ENCODE data around the gene PI4K2B.

Gene PI4K2B

GRCh38 chr4:25283948-25284347, 50.1 kb downstream of the PI4K2B start:
- TF ChIP-seq CTCF (conservative IDR thresholded peaks at IDR 0.05) = no peak
- no peak overlapping the region for H3K27ac ChIP-seq

GRCh38 chr4:25284466-25284865, 50.6 kb downstream of the PI4K2B start:
- H3K27ac ChIP-seq = no peak overlapping the region
- TF ChIP-seq CTCF (conservative IDR thresholded peaks at IDR 0.05) = no peak

GRCh38 chr4:25290490-25291067, 56.7 kb downstream of the PI4K2B start:
- TF ChIP-seq CTCF (conservative IDR thresholded peaks at IDR 0.05) = no peak
- no peak overlapping the region for H3K27ac ChIP-seq

- no peak overlapping the region for H3K27ac ChIP-seq
- TF ChIP-seq CTCF (conservative IDR thresholded peaks at IDR 0.05) = no peak
Measured at GRCh38 chr4:25291158-25291733, 57.4 kb downstream of the PI4K2B start.

- H3K27ac ChIP-seq = no peak overlapping the region
- no peak for TF ChIP-seq CTCF (conservative IDR thresholded peaks at IDR 0.05)
Measured at GRCh38 chr4:25297528-25298242, 63.9 kb downstream of the PI4K2B start.

- H3K27ac ChIP-seq = peak overlapping the region; percentile 88
- TF ChIP-seq CTCF (conservative IDR thresholded peaks at IDR 0.05) = peak; percentile 23
Measured at GRCh38 chr4:25299476-25300203, 65.8 kb downstream of the PI4K2B start.

GRCh38 chr4:25301471-25301870, 67.6 kb downstream of the PI4K2B start:
- no peak for TF ChIP-seq CTCF (conservative IDR thresholded peaks at IDR 0.05)
- H3K27ac ChIP-seq = peak overlapping the region; percentile 88

Data from VCaP (cell line).